Skeletal muscle tissue (tissue), 4 donors: ENCODE results near the gene EIF2S2. TPM values are rescaled to one million over a fixed set of nuclear protein-coding genes. Genes with fewer than 3 reads are reported as not detected.

Source experiments
- H3K27ac ChIP-seq: one replicate; pipeline ENCODE4 v1.7.0; 2013; ENCODE audit warnings: mild to moderate bottlenecking, low read depth, low read length, inconsistent platforms
- H3K27me3 ChIP-seq, 3 donors: one replicate each; pipeline ENCODE4 v1.7.0; 2013; ENCODE audit warnings: low read length in 3 of 3; ENCODE audit not compliant: control insufficient read depth in 3 of 3, insufficient read depth in 3 of 3
- H3K36me3 ChIP-seq, 3 donors: one replicate each; pipeline ENCODE4 v1.7.0; 2013; ENCODE audit warnings: low read length in 3 of 3; ENCODE audit not compliant: control insufficient read depth in 3 of 3, insufficient read depth in 3 of 3
- H3K4me1 ChIP-seq, 3 donors: one replicate each; pipeline ENCODE4 v1.7.0; 2013; ENCODE audit warnings: low read length in 3 of 3, mild to moderate bottlenecking in 3 of 3; ENCODE audit not compliant: control insufficient read depth in 3 of 3, insufficient read depth in 3 of 3
- H3K4me3 ChIP-seq, 3 donors: one replicate each; pipeline ENCODE4 v1.7.0; 2013; ENCODE audit warnings: low read length in 3 of 3
- H3K9ac ChIP-seq, 3 donors: one replicate each; pipeline ENCODE4 v1.7.0; 2013; ENCODE audit warnings: low read length in 3 of 3, mild to moderate bottlenecking in 3 of 3, moderate library complexity in 2 of 3, low read depth in 1 of 3
- H3K9me3 ChIP-seq, 3 donors: one replicate each; pipeline ENCODE4 v1.7.0; 2013; ENCODE audit warnings: low read length in 3 of 3; ENCODE audit not compliant: control insufficient read depth in 3 of 3
- total RNA-seq: library from RNA; depleted of rRNA; stranded (reverse); fragments of >200 nt; gene quantifications from one replicate; pipeline ENCODE4 v1.2.3, GENCODE V29; 2014
- donor health status: Osteomylitis.

EIF2S2 gene
- total RNA-seq, 1 donor from 2014 or later = 35.5 TPM

GRCh38 chr20:34091637-34092200 lies 20.3 kb downstream of the EIF2S2 start:
- Histone ChIP-seq H3K27me3 (no peaks in the 10 kb centered on the region), H3K4me3 (no peak overlapping the region), H3K27ac (no peak overlapping the region), H3K9ac (no peak overlapping the region), H3K4me1 (peaks cover 0 to 7% (median 0%) of the 10 kb centered on the region in 3 donors), H3K9me3 (no peaks in the 10 kb centered on the region), H3K36me3 (peaks cover 48 to 61% (median 57%) of the 10 kb centered on the region in 3 donors)

DNA sequence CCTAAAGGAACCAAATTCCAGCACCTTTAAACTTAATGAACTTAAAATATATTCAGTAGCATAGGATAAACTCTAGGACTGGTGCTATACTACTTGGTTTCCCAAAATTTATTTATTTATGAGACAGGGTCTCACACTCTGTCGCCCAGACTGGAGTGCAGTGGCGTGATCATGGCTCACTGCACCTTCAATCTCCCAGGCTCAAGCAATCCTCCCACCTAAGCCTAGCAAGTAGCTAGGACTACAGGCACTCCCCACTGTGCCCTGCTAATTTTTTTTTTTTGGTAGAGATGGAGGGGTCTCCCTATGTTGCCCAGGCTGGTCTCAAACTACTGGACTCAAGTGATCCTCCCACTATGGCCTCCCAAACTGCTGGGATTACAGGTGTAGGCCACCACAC lies 21.4 kb downstream of the EIF2S2 start:
- Histone ChIP-seq H3K36me3 (peaks cover 40 to 57% (median 51%) of the 10 kb centered on the region in 3 donors), H3K4me3 (no peak overlapping the region), H3K9ac (no peak overlapping the region), H3K4me1 (peaks cover 0 to 7% (median 0%) of the 10 kb centered on the region in 3 donors), H3K27me3 (no peaks in the 10 kb centered on the region), H3K9me3 (no peaks in the 10 kb centered on the region), H3K27ac (no peak overlapping the region)

GRCh38 chr20:34089655-34090345 lies 22.2 kb downstream of the EIF2S2 start:
- Histone ChIP-seq H3K4me3 (no peak overlapping the region), H3K27ac (no peak overlapping the region), H3K36me3 (peaks cover 37 to 50% (median 46%) of the 10 kb centered on the region in 3 donors)

GRCh38 chr20:34089175-34089479 lies 22.9 kb downstream of the EIF2S2 start:
- no peaks in the 10 kb centered on the region for H3K27me3 ChIP-seq
- no peak overlapping the region for H3K4me3 ChIP-seq
- no peak overlapping the region for H3K9ac ChIP-seq
- no peak overlapping the region for H3K27ac ChIP-seq
- peaks cover 37 to 47% (median 43%) of the 10 kb centered on the region in 3 donors for H3K36me3 ChIP-seq
- H3K4me1 ChIP-seq = peaks cover 0 to 14% (median 5%) of the 10 kb centered on the region in 3 donors
- H3K9me3 ChIP-seq = no peaks in the 10 kb centered on the region

More at GRCh38 chr20:34089655-34090345, 22.2 kb downstream of the EIF2S2 start:
- H3K9ac ChIP-seq = no peak overlapping the region
- H3K9me3 ChIP-seq = no peaks in the 10 kb centered on the region
- no peaks in the 10 kb centered on the region for H3K27me3 ChIP-seq
- H3K4me1 ChIP-seq = peaks cover 0 to 7% (median 0%) of the 10 kb centered on the region in 3 donors

GRCh38 chr20:34088305-34089174 lies 23.5 kb downstream of the EIF2S2 start:
- no peaks in the 10 kb centered on the region for H3K27me3 ChIP-seq
- no peak overlapping the region for H3K27ac ChIP-seq
- H3K9ac ChIP-seq = no peak overlapping the region
- H3K36me3 ChIP-seq = peaks cover 37 to 41% (median 38%) of the 10 kb centered on the region in 3 donors
- peaks cover 2 to 18% (median 11%) of the 10 kb centered on the region in 3 donors for H3K4me1 ChIP-seq
- no peaks in the 10 kb centered on the region for H3K9me3 ChIP-seq
- H3K4me3 ChIP-seq = no peak overlapping the region

DNA sequence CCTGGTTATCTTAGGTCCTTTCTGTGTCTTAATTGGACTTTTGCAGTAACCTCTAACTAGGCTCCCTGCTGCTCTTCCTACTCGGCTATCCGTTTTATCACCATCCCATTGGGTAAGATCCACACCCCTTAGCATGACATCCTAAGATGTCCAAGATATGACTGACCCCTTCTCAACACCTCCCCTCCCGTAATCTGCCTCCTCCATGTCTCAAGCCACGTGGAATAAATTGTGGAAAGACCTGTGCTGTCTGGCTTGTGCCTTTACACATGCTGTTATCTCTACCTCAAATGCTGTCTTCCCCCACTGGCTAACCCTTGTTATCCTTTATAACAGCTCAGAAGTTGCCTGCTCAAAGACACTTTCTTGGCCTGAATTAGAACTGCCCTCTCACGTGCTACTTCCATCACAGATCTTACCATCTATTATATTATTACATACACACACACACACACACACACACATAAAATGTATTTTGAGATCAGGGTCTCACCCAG lies 26.5 kb downstream of the EIF2S2 start:
- Histone ChIP-seq H3K9me3 (no peaks in the 10 kb centered on the region), H3K4me1 (peaks cover 17 to 34% (median 28%) of the 10 kb centered on the region in 3 donors), H3K4me3 (no peak overlapping the region), H3K27ac (no peak overlapping the region), H3K27me3 (no peaks in the 10 kb centered on the region), H3K9ac (no peak overlapping the region), H3K36me3 (peaks cover 31 to 39% (median 36%) of the 10 kb centered on the region in 3 donors)

DNA sequence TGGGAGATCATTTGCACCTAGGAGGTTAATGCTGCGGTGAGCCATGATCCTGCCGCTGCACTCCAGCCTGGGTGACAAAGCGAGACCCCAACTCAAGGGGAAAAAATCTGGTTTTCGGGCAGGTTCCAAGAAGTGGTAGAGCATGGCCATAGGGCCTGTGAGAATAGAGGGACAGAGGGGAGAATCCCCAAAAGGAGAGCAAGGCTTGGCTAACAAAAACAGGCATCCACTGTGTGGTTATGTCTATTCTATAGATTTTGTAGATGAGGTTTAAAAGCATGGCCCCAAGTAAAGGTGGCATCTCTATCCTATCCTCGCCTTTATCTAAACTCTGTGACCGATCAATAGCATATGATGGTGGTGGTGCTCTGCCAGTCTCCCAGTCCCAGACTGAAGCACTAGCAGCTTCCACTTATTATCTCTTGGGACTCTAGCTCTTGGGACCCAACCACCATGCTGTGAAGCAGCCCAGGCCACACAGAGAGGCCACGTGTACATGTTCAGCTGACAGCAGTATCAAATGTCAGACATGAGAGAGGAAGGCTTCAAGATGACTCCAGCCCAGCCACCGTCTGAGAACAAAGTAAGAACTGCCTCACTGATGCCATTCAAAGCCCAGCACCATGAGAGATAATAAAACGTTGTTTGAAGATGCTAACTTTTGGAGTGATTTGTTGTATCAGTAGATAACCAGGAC lies 27.7 kb downstream of the EIF2S2 start:
- H3K9ac ChIP-seq = no peak overlapping the region
- peak overlapping the region; percentile 43 for H3K27ac ChIP-seq
- no peaks in the 10 kb centered on the region for H3K9me3 ChIP-seq
- peaks cover 33 to 42% (median 36%) of the 10 kb centered on the region in 3 donors for H3K36me3 ChIP-seq
- no peak overlapping the region for H3K4me3 ChIP-seq
- H3K27me3 ChIP-seq = no peaks in the 10 kb centered on the region
- H3K4me1 ChIP-seq = peaks cover 17 to 28% (median 27%) of the 10 kb centered on the region in 3 donors

- H3K36me3 ChIP-seq = peaks cover 35 to 43% (median 41%) of the 10 kb centered on the region in 3 donors
- peaks cover 17 to 28% (median 27%) of the 10 kb centered on the region in 3 donors for H3K4me1 ChIP-seq
- no peak overlapping the region for H3K9ac ChIP-seq
- H3K27me3 ChIP-seq = no peaks in the 10 kb centered on the region
- H3K9me3 ChIP-seq = no peaks in the 10 kb centered on the region
- H3K4me3 ChIP-seq = no peak overlapping the region
- H3K27ac ChIP-seq = peak overlapping the region; percentile 43
Measured at GRCh38 chr20:34083781-34084180, 28.3 kb downstream of the EIF2S2 start.

DNA sequence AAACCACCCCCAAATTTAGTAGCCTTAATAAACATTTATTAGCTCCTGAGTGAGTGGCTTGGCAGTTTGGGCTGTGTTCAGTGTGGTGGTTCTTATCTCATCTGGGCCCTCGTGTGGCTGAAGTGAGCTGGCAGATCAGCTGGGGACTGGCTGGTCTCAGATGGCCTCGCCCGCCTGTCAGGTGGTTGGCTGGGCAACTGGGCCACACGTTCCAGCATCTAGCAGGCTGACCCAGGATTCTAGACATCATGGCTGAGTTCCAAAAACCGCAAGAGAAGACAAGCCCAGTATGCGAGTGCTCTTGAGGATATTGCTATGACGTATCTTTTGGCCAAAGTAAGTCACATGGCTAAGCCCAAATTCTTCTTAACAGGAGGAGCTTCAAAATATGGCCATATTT lies 28.9 kb downstream of the EIF2S2 start:
- no peaks in the 10 kb centered on the region for H3K9me3 ChIP-seq
- peaks cover 35 to 42% (median 41%) of the 10 kb centered on the region in 3 donors for H3K36me3 ChIP-seq
- peaks cover 17 to 28% (median 27%) of the 10 kb centered on the region in 3 donors for H3K4me1 ChIP-seq
- H3K9ac ChIP-seq = no peak overlapping the region
- H3K4me3 ChIP-seq = no peak overlapping the region
- H3K27me3 ChIP-seq = no peaks in the 10 kb centered on the region
- H3K27ac ChIP-seq = peak overlapping the region; percentile 81
